Pancreas (tissue), 10 donors: ENCODE results near the gene SCRN1. TPM values are rescaled to one million over a fixed set of nuclear protein-coding genes. Genes with fewer than 3 reads are reported as not detected.
A peak's percentile ranks its signal among the peaks of the same experiment; 100 is the strongest.

ENCODE experiments used
- ATAC-seq, 4 donors: fragments of 200-7000 bp; cut with Tn5 transposase; one replicate each; pipeline versions ENCODE4 v1.8.0 to v1.9.1; 2020; ENCODE audit warnings: mild to moderate bottlenecking in 4 of 4, moderate library complexity in 4 of 4
- DNase-seq, 6 donors: peaks; one replicate each; pipeline ENCODE4 v3.0.0-alpha.2; 2020
- FAIRE-seq: peaks from 2 replicates; lab custom pipeline; 2012; peaks lifted over from hg19 to GRCh38; lab: Jason Lieb, UNC
- H3K27ac ChIP-seq, 4 donors: fragments of 200-600 bp; sonication (generic); 1 replicate in 3 of 4; 2 replicates in 1 of 4; pipeline versions ENCODE4 v1.5.0 to v1.8.0; 2020
- H3K27me3 ChIP-seq, 4 donors: fragments of 200-600 bp; one replicate each; pipeline ENCODE4 v1.8.0; 2021
- H3K36me3 ChIP-seq, 3 donors: fragments of 200-600 bp; sonication (generic) in 1 of 3; one replicate each; pipeline versions ENCODE4 v1.5.0 to v1.8.0; 2020 to 2021
- H3K4me1 ChIP-seq, 3 donors: fragments of 200-600 bp; one replicate each; pipeline ENCODE4 v1.8.0; 2021
- H3K4me3 ChIP-seq, 4 donors: fragments of 200-600 bp; sonication (generic) in 2 of 4; one replicate each; pipeline versions ENCODE4 v1.5.0 to v1.8.0; 2020 to 2021
- H3K9me3 ChIP-seq, 4 donors: fragments of 200-600 bp; one replicate each; pipeline ENCODE4 v1.8.0; 2021
- CTCF ChIP-seq, 4 donors: fragments of 200-600 bp; sonication (generic) in 3 of 4; IDR thresholded peaks; one replicate each; pipeline versions ENCODE4 v1.5.0 to v1.8.0; 2021; ENCODE audit warnings: antibody characterized with exemption in 4 of 4
- WGBS, 2 donors: extraction: QIAGEN DNeasy Blood & Tissue Kit; methylation state at CpG; one replicate each; pipeline ENCODE4 v1.1.7; 2013; 5-methylcytosine and 5-hydroxymethylcytosine counted together
- intact Hi-C, 3 donors: fragments of 100-400 bp; cut with DNase I; formaldehyde crosslinking; loops; one replicate each; pipeline versions ENCODE4 v1.11.1 to v1.14.2; 2022
- polyA plus RNA-seq, 2 donors: library from polyadenylated mRNA; stranded (reverse); fragments of 200-250 nt; gene quantifications; one replicate each; pipeline ENCODE4 v1.2.3, GENCODE V29; 2013
- total RNA-seq, 6 donors: library from RNA; stranded (reverse); fragmentation: NEBNext Ultra II Directional in 4 of 6; extraction: Animal tissue kit (Norgen Biotek cat#: 25700) in 4 of 6; gene quantifications; one replicate each; pipeline versions ENCODE4 v1.2.1 to v1.2.4, GENCODE V29; 2021 to 2023
- donor health status: healthy with polysubstance abuse.
- donor health status: DM: no; HTN: no; CAD: no; lungs with moderate emphysema.
- donor health status: DM: no; HTN: no; CAD: no.
- donor health status: control.
- donor health status: control.
- donor health status: Bipolar disorder and iron deficiency.
- donor health status: DM: yes; HTN: yes; CAD: no.
- donor health status: DM: no; HTN: no; CAD: no.
- donor health status: DM: no; HTN: no; CAD: no.
- donor health status: DM: yes; HTN: yes; CAD: no.

The SCRN1 gene
- total and polyA plus RNA-seq, 8 donors: 7.7 to 48.0 (median 32.3) TPM

DNA sequence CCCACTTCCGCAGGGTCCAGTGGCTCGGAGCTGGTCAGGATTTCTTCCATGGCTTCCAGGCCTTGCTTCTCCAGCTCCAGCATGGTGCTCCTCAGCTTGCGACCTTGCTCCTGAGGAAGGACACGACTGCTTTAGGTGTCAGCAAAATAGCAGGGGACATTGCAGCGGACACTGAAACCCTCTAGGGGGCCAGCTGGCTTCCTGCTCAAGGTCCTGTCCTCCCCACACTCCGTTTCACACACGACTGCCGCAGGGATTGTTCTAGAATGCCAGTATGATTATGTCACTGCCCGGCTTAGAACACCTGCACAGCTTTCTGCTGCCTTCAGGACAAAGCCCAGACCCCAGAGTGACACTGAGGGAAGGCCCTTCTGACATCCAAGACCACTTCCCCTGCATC is 65.6 kb downstream of the SCRN1 start:
- DNase-seq (no peak), ATAC-seq (no peak), FAIRE-seq (no peak)
- Histone ChIP-seq H3K9me3 (no peaks in the 10 kb centered on the region), H3K4me1 (peaks cover 0 to 3% (median 0%) of the 10 kb centered on the region in 3 donors), H3K27me3 (no peaks in the 10 kb centered on the region), H3K36me3 (peaks cover 0 to 15% (median 0%) of the 10 kb centered on the region in 3 donors), H3K4me3 (no peak overlapping the region), H3K27ac (no peak overlapping the region)
- intact Hi-C loops: loop anchor here in 2 of 3 donors (10.0 kb wide), 1 partner anchor 169 kb away; no protein-coding TSS in a partner anchor
- 81 to 82% methylated on average over 9 of the region's 9 CpGs for WGBS, 2 donors
- no peak for TF ChIP-seq CTCF (IDR thresholded peaks at IDR 0.05)

- TF ChIP-seq CTCF (IDR thresholded peaks at IDR 0.05): no peak
- Histone ChIP-seq H3K9me3 (no peaks in the 10 kb centered on the region), H3K27me3 (no peaks in the 10 kb centered on the region), H3K27ac (no peak overlapping the region), H3K36me3 (peaks cover 0 to 15% (median 0%) of the 10 kb centered on the region in 3 donors), H3K4me1 (peaks cover 0 to 3% (median 0%) of the 10 kb centered on the region in 3 donors), H3K4me3 (no peak overlapping the region)
- FAIRE-seq (no peak), DNase-seq (no peak), ATAC-seq (no peak)
- WGBS, 2 donors: 61 to 88% methylated on average over 7 of the region's 7 CpGs
- intact Hi-C loops: loop anchor here in 2 of 3 donors (10.0 kb wide), 1 partner anchor 168 kb away; no protein-coding TSS in a partner anchor
These were observed 66.5 kb downstream of the SCRN1 start for GRCh38 chr7:29922921-29923700.

DNA sequence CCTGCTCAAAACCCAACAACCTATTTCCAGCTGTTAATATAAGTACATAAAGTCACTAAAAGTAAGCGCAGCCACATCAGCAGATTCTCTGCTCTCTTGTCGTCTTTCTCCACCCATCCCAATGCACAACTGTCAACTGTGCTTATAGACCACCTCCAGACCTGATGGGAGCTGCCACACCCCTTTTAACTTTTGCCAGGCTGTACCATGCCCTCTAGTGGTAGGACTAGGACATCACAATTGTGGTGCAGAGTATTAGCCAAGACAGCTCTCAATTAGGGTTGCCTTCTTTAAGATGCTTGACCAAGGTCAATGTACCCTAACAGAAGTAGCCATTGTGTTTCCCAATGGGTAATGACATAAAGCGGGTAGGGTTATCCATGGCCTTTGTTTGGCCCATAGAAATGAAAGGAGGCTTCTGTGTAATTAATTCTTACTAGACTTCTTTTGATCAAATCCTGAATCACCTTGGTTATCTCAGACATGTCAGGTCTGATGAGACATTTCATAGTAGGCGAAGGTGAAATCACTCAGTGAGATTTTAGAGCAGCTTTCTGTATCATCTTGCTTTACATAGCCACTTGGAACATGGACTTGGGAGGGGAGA is 68.1 kb downstream of the SCRN1 start:
- FAIRE-seq (no peak), ATAC-seq (peak; percentile 76 to 95 (median 90)), DNase-seq (peak in 1 of 6 donors; percentile 58)
- H3K4me3 ChIP-seq: no peak overlapping the region
- H3K36me3 ChIP-seq: peaks cover 0 to 15% (median 0%) of the 10 kb centered on the region in 3 donors
- H3K27ac ChIP-seq: no peak overlapping the region
- no peaks in the 10 kb centered on the region for H3K9me3 ChIP-seq
- WGBS, 2 donors: 43 to 51% methylated on average over 4 of the region's 4 CpGs
- peaks cover 0 to 3% (median 0%) of the 10 kb centered on the region in 3 donors for H3K4me1 ChIP-seq
- H3K27me3 ChIP-seq: no peaks in the 10 kb centered on the region
- TF ChIP-seq CTCF (IDR thresholded peaks at IDR 0.05): peak; percentile 55 to 85 (median 77)
- intact Hi-C loops: loop anchor here in 2 of 3 donors (10.0 kb wide), 1 partner anchor 167 kb away; no protein-coding TSS in a partner anchor

- FAIRE-seq (no peak), ATAC-seq (peak in 1 of 4 donors; percentile 14), DNase-seq (no peak)
- H3K27me3 ChIP-seq: no peaks in the 10 kb centered on the region
- H3K27ac ChIP-seq: no peak overlapping the region
- peaks cover 0 to 15% (median 0%) of the 10 kb centered on the region in 3 donors for H3K36me3 ChIP-seq
- intact Hi-C loops: loop anchor here in 2 of 3 donors (10.0 kb wide), 1 partner anchor 166 kb away; no protein-coding TSS in a partner anchor
- TF ChIP-seq CTCF (IDR thresholded peaks at IDR 0.05): no peak
- no peak overlapping the region for H3K4me3 ChIP-seq
- whole genome bisulfite sequencing, 2 donors: 66 to 80% methylated on average over 5 of the region's 5 CpGs
- no peaks in the 10 kb centered on the region for H3K9me3 ChIP-seq
- peaks cover 0 to 3% (median 0%) of the 10 kb centered on the region in 3 donors for H3K4me1 ChIP-seq
These were observed 69.1 kb downstream of the SCRN1 start for GRCh38 chr7:29920491-29920890.
